GM12874 (cell line): Measurements from ENCODE around the gene SRSF4.

ENCODE experiments used
- CTCF ChIP-seq: IDR thresholded peaks from 2 replicates; pipeline ENCODE4 v1.5.1; 2011; ENCODE audit warnings: low read depth, mild to moderate bottlenecking, control low read depth, low read length, moderate library complexity; ENCODE audit not compliant: insufficient read depth

SRSF4 gene

GRCh38 chr1:29222686-29223085 lies 41.0 kb upstream of the SRSF4 start:
- no peak for TF ChIP-seq CTCF

- TF ChIP-seq CTCF, result no peak
Observed at GRCh38 chr1:29221296-29221695, 39.6 kb upstream of the SRSF4 start.

GRCh38 chr1:29218223-29218622 lies 36.5 kb upstream of the SRSF4 start:
- TF ChIP-seq CTCF, result no peak

- TF ChIP-seq CTCF, result no peak
Observed at GRCh38 chr1:29217633-29218032, 35.9 kb upstream of the SRSF4 start.

- TF ChIP-seq CTCF, result no peak
Observed at GRCh38 chr1:29213055-29213454, 31.4 kb upstream of the SRSF4 start.

- TF ChIP-seq CTCF, result no peak
Observed at GRCh38 chr1:29211086-29212030, 29.7 kb upstream of the SRSF4 start.

GRCh38 chr1:29210278-29211085 lies 28.8 kb upstream of the SRSF4 start:
- TF ChIP-seq CTCF, result no peak
